Thyroid gland (tissue), 4 donors: ENCODE data around the gene PALM2AKAP2.

Experiments used
- CTCF ChIP-seq, 6 experiments: fragments of 200-600 bp in 3 of 6; fragments of 450-650 bp in 3 of 6; sonication (generic) in 3 of 6; IDR thresholded peaks; one replicate each; pipeline ENCODE4 v1.5.1; 2016 to 2019; ENCODE audit warnings: antibody characterized with exemption in 6 of 6, mild to moderate bottlenecking in 2 of 6, inconsistent platforms in 1 of 6, moderate library complexity in 1 of 6
- POLR2A ChIP-seq, 2 donors: fragments of 450-650 bp; IDR thresholded peaks; one replicate each; pipeline ENCODE4 v1.6.1; 2017; ENCODE audit warnings: antibody characterized with exemption in 2 of 2, mild to moderate bottlenecking in 2 of 2, moderate library complexity in 1 of 2

DNA sequence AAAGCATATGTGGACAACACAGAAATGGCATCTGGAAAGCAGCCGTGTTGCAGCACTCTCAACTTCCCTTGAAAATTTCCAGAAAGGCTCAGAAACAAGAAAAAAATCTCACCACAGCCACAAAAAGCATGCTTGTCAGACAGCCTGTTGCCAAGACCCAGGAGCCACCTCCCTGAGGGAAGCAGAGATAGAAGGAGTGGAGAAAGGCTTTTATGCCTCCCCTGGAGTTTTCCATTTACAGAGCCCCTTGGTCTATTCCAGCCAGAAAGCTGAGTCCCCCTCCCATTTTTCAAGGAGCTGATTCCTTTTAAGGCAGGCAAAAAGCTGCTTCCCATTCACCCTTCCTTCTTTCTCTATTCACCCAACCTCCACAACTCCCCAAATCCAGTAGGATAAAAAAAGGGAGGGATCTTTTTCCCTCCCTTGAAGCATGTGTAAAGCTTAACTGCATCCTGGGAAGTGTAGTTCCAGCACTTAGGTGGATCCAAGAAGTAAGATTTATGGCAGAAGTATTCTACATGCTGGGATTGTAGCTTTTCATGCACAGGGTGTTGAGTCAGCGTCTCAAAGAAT lies 37.1 kb upstream of the PALM2AKAP2 start:
- TF ChIP-seq CTCF (IDR thresholded peaks at IDR 0.05) (no peak), POLR2A (IDR thresholded peaks at IDR 0.05) (no peak)
